SK-N-SH (cell line): ENCODE measurements around the gene LRFN4.

Source experiments
- CTCF ChIP-seq: fragments of 200-600 bp; sonication (generic); IDR thresholded peaks from 2 replicates; pipeline ENCODE4 v1.6.1; 2017; ENCODE audit warnings: antibody characterized with exemption, mild to moderate bottlenecking, moderate library complexity
- ELF1 ChIP-seq: IDR thresholded peaks from 2 replicates; pipeline ENCODE4 v1.4.0; 2012
- EP300 ChIP-seq, 2 experiments: IDR thresholded peaks; 2 replicates each; pipeline versions ENCODE4 v1.4.0 to v1.6.1; 2012; ENCODE audit warnings: borderline replicate concordance in 1 of 2, low read depth in 1 of 2, low read length in 1 of 2
- MAX ChIP-seq: IDR thresholded peaks from 2 replicates; pipeline ENCODE4 v1.4.0; 2012; ENCODE audit warnings: low read depth
- NRF1 ChIP-seq: IDR thresholded peaks from 2 replicates; pipeline ENCODE4 v1.6.1; 2012; ENCODE audit warnings: low read depth, mild to moderate bottlenecking, low read length
- REST ChIP-seq: IDR thresholded peaks from 2 replicates; pipeline ENCODE4 v1.6.1; 2012; ENCODE audit warnings: mild to moderate bottlenecking, low read depth, low read length, moderate library complexity
- TAF1 ChIP-seq: IDR thresholded peaks from 2 replicates; pipeline ENCODE4 v1.6.1; 2012; ENCODE audit warnings: low read depth, mild to moderate bottlenecking, low read length, moderate library complexity, borderline replicate concordance
- USF2 ChIP-seq: fragments of 150-350 bp; IDR thresholded peaks from 2 replicates; pipeline ENCODE4 v1.6.1; 2017; ENCODE audit warnings: antibody characterized with exemption, low read length, low read depth, borderline replicate concordance

GRCh38 chr11:66834539-66834845, 22.4 kb upstream of the LRFN4 start:
- TF ChIP-seq CTCF (no peak), TAF1 (no peak), ELF1 (no peak), MAX (no peak), NRF1 (no peak), REST (no peak), EP300 (IDR thresholded peaks at IDR 0.05; ENCODE audit: borderline replicate concordance in 1 of 2, low read depth in 1 of 2, low read length in 1 of 2) (no peak), USF2 (no peak)
